GM18520 (cell line): ENCODE measurements around the gene MBNL1.
A peak's percentile ranks its signal among the peaks of the same experiment; 100 is the strongest.

ENCODE experiments used
- ATAC-seq: cut with Tn5 transposase; IDR thresholded peaks from one replicate; pipeline ENCODE4 v1.9.1; 2021; ENCODE audit not compliant: unreplicated experiment

MBNL1 gene

GRCh38 chr3:152268555-152269055 is at the start of gene MBNL1:
TSS of gene MBNL1 (plus strand) at chr3:152268929. CDS start at chr3:152300194, 31,265 bp downstream.
- peak; percentile 44 for ATAC-seq

- no peak for ATAC-seq
Observed at GRCh38 chr3:152219216-152219615, 49.5 kb upstream of the MBNL1 start.

GRCh38 chr3:152219769-152220255 is 48.9 kb upstream of the MBNL1 start:
- no peak for ATAC-seq

DNA sequence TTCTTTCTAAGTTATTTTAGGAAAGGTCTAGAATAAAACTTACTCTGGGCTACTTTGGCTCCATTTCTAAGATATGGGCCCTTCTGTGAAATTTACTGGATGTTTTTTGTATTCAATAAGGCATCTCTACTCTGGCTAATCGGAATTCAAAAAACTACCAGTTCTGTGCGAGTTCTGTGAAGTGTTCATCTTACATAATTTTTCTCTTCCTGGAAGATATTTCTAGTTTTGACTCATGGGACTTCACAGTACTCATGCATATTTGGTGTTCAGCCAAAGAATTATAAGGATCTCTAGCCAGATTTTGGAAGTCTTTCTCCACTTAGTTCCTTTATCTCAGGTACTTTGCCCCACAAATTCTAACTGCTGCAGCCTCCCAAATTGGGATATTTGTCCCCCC is 46.4 kb upstream of the MBNL1 start:
- ATAC-seq = no peak

- no peak for ATAC-seq
Observed at GRCh38 chr3:152225201-152225600, 43.5 kb upstream of the MBNL1 start.

DNA sequence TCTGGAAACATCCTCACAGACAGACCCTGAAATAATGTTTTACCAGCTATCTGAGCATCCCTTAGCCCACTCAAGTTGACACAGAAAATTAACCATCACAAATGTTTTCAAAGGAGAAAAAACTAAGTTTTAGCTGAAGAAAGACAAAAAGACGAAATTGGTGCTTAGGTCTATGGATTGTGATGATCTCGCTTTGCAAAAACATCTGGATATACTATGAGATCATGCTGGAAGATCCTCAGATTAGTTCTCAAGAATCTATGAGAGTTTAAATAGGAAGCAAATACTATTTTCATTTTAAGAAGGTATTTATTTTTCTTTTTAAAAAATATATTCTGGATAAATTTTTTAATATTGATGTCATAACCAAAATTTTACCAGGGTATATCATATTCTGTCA is 42.6 kb upstream of the MBNL1 start:
- ATAC-seq = no peak

DNA sequence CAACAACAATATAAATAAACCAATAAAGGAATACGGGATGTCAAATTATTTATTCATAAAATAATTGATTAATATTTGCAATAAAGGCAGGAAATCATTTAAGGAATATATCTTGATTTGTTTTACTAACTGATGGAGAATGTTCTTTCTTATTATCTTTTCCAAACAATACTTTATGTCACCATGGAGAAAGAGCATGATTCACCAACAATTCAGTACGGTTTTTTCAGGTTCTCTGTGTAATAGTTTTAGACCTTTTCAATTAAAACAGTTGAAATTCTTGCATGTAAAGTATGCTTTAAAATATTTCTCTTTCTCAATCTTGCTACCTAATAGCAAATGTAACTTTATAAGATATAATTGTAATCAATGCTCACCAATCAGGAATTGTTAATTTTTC is 41.7 kb upstream of the MBNL1 start:
- ATAC-seq = no peak

- no peak for ATAC-seq
Observed at GRCh38 chr3:152229692-152230091, 39.0 kb upstream of the MBNL1 start.

- no peak for ATAC-seq
Observed at GRCh38 chr3:152230370-152230769, 38.4 kb upstream of the MBNL1 start.

DNA sequence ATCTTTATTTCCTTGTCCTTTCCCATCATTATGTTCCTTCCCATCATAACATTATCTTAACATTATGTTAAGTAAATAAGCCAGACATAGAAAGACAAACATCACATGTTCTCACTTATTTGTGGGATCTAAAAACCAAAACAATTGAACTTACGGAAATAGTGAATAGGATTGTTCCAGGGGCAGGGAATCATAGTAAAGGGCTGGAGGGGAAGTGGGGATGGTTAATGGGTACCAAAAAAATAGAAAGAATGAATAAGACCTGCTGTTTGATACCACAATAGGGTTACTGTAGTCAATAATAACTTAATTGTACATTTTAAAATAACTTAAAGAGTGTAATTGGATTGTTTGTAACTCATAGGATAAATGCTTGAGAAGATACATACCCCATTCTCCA is 36.7 kb upstream of the MBNL1 start:
- ATAC-seq = no peak

DNA sequence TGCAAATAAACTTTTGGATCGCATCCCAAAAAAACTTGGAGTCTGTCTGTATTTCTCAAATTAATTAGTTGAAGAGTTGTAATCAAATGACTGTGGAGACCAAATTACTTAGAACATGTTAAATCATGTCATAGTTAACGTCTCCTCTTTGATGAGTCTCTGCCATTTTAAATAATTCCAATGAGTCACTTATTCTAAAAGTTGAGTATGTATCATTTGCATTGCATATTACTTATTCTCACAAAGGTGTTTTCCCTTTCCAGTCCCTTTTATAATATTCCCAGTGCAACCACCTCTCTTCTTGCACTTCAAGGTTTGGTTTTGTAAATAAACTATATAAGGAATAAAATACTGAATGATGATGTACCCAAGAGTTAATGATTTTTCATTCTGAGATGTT is 36.0 kb upstream of the MBNL1 start:
- ATAC-seq = no peak

- ATAC-seq = no peak
Observed at GRCh38 chr3:152234657-152235375, 33.9 kb upstream of the MBNL1 start.

- no peak for ATAC-seq
Observed at GRCh38 chr3:152235709-152236298, 32.9 kb upstream of the MBNL1 start.

DNA sequence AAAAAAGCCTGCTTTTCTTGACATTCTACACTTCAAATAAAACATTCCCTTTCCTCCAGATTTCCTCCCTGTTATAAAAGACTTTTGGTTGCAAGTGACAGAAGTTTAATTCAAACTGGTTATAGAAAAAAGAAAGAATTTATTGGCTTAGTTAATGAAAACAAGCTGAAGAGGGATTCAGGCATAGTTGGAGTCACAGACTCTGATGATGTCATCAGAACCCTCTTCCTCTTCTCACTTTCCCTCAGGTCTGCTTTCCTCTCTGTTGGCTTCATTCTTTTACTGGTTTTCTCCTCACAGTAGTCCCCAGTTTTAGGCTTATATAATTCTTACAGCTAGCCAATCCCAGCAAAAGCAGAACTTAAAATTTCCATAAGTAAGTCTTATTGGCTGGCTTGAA is 32.0 kb upstream of the MBNL1 start:
- ATAC-seq = no peak

DNA sequence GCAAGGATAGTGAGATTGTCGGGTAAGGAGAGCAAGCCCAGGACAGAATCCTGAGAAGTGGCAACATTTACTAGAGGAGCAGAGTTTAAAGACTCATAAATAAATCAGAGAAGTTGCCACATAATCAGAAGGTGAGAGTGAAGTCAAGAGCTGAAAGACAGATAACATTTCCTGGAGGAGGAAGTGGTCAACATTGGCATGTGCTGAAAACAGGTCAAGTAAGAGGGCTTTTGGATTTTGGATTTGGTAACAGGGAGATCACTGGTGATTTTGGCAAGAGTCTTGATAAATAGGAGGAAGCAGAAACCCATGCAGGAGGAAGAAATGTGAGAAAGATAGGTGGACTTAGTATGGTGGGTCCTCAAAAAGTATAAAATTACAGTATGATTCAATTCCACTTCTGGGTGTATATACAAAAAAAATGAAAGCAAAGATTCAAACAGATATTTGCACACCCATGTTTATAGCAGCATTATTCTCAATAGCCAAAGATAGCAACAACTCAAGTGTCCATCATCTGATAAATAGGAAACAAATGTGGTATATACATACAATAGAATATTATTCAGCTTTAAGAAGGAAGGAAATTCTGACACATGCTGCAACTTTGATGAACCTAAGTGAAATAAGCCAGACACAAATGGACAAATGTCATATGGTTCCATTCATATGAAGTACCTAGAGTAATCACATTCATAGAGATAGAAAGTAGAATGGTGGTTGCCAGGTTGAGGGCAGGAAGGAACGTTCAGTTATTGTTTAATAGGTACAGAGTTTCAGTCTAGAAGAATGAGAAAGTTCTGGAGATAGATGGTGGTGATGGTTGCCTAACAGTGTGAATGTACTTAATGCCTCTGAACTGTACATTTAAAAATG is 27.3 kb upstream of the MBNL1 start:
- ATAC-seq = peak; percentile 64

DNA sequence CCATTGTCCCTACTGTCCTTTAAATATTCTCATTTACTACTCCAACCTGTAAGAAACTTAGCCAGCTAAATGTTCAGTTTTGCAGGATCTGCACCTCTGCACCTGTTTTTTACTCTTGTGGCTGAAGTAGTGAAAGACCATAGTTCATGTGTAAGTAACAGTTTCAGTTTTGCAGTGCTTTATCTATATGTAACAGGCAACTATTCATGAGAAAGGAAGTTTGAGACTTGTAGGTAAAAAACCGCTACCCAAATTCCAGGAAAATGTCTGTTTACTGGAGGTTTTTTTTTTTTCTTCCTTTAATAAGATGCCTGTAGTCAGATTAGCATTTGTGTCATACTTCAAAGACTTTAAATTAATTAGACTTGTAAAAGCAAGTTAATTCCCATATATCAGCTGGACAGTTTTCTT is 25.4 kb upstream of the MBNL1 start:
- peak; percentile 55 for ATAC-seq

DNA sequence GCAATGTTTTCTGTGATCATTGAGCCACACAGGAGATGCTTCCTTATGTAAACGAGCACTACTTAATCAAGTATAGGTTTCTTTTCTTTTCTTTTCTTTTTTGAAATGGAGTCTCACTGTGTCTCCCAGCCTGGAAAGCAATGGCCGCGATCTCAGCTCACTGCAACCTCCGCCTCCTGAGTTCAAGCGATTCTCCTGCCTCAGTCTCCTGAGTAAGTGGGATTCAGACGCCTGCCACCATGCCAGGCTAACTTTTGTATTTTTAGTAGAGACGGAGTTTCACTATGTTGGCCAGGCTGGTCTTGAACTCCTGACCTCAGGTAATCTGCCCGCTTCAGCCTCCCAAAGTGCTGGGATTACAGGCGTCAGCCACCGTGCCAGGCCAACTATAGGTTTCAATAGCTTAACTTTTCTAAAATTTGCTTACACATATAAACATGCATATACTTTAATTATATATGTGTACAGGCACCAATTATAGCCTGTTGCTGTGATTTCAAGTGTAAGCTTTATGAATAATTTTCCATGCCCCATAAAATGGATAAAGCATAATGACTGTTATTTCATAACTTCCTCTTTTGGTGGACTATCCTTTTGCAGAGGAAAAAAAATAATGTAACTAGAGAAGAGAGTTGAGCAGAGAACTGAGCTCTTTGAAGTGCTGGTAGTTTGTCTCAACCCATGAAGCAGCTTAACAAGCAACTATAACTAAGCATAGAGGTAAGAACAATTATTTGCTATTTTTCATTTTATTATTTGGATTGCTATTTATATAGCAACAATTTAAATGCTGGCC is 24.8 kb upstream of the MBNL1 start:
- no peak for ATAC-seq

- no peak for ATAC-seq
Observed at GRCh38 chr3:152244517-152244888, 24.2 kb upstream of the MBNL1 start.

DNA sequence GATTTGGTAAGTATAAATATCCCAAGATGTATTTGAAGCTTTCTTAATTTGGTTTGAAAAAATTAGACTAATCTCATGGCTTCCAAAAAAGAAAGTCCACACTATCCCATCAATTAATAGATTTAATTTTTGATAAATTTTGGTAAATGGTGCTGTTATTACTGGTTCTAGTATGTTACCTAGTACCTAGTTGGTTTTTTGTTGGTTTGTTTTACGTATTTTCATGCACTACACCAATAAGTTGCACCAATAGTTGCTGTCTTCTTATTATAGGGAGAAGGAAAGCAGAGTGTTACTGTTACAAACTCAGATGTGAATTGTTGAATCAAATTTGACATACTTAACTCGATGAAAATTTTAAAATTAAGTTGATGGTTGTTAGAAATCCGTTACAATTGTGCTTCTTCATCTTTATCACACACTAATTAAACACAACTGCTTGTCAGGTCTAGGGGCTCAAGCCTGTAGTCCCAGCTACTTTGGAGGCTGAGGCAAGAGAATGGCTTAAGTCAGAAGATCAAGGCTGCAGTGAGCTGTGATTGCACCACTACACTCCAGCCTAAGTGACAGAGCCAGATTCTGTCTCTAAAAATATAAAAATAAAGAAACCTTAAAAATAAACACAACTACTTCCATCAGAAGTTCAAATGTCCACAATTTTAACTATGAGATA is 23.1 kb upstream of the MBNL1 start:
- no peak for ATAC-seq

- ATAC-seq = no peak
Observed at GRCh38 chr3:152251916-152252315, 16.8 kb upstream of the MBNL1 start.
